Measurements from ENCODE around the gene CDK18. TPM values are rescaled to one million over a fixed set of nuclear protein-coding genes. Genes with fewer than 3 reads are reported as not detected.
"Not testable (repeated sequence)": the region's sequence is repeated elsewhere in the genome, so short reads cannot be mapped to it uniquely, and the experiment has no call there.

CDK18 gene
- total RNA-seq = 0.82 TPM

- FAIRE-seq = no peak
- peak; percentile 81 to 83 for DNase-seq (ENCODE audit: low spot score in 2 of 2)
These were observed at the start of gene CDK18 for GRCh38 chr1:205504311-205505075. Gene CDK18 (plus strand): TSS chr1:205504669. CDS start chr1:205523168, 18,499 bp downstream.

- FAIRE-seq (no peak), DNase-seq (ENCODE audit: low spot score in 2 of 2) (no peak)
These were observed 49.5 kb upstream of the CDK18 start for GRCh38 chr1:205454903-205455335.

DNA sequence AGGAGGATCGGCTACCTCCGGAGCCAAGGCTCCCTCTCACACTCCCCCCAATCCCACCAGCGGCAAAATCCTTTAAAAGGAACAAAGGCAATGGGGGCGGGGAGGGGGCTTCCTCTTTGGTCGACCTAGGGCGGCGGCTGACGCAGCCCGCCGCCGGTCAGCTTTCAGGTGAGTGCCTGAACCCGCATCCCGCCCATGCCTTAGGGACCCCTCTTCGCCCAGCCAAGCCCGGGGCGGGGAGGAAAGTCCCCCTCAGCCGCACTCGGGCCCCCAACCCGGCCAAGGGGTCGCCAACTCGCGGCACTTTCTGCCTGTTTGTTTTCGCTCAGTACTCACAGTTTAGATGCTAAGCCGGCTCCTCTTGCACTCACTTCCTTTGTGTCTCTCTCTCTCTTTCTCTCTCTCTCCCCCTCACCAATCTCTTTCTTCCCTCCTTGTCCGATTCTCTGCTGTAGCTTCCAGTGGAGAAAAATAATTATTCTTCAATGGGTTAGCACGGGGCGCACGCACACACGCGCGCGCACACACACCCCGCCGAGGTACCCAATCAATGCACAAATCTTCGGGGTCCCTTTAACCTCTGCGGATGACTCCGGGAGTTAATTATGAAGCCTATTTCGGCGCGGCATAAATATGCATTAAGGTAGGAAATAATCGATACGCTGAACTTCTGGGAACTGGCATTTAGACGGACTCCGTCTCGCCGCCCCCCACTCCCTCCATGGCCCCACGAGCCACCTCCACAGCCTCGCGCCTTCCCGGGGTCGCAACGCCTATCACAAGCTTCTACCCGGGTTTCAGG lies 48.7 kb upstream of the CDK18 start, which contains the start of gene BLACAT1:
TSS of gene BLACAT1 (minus strand) at position 465 of the 802 bp plus-strand sequence.
- FAIRE-seq = no peak

GRCh38 chr1:205456383-205456867 lies 48.0 kb upstream of the CDK18 start:
- no peak for FAIRE-seq

More for the DNA sequence above, 48.7 kb upstream of the CDK18 start, which contains the start of gene BLACAT1:
- DNase-seq (ENCODE audit: low spot score in 2 of 2) = no peak

DNA sequence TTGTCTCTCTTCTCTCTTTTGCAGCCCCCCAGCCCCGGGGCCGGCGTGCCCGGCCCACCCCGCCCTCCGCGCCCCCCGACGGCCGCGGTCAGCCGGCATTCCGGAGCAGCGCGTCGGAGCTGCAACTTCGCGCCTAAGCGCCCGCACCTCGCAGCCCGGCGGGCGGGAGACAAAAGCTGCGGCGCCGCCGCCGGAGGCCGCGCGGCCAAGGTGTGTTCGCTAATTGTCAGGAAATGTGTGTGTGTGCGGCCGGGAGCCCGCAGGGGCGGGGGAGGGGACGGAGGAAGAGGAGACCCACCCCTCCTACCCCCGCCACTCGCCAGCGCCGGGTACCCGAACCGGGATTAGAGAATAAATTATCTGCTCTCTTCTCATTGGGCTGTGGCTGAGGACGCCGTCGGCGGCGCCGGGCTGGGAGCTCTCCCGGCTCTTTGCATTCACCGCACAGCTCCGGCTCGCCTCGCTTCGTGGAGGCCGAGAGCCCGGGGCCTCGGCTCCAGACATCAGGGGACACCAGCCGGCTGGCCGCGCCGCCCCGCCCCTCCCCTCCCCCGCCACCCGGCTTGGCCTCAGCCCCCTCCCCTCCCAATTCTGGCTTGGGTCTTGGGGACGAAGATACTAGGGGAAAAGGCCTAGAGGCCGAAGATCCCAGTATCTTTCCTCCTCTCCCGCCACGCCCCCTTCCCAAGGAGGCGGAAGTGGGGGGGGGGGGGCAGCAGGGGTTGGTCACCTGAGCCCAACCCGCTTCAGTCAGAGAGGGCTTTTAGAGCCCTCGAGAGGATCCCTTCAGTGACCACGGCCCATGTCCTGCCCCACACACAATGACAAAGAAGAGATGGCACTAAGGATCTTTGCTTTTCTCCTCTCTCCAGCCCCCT lies 47.4 kb upstream of the CDK18 start:
- no peak for FAIRE-seq
- DNase-seq (ENCODE audit: low spot score in 2 of 2) = no peak

More at GRCh38 chr1:205456383-205456867, 48.0 kb upstream of the CDK18 start:
- DNase-seq (ENCODE audit: low spot score in 2 of 2) = no peak

- DNase-seq (ENCODE audit: low spot score in 2 of 2) (no peak), FAIRE-seq (no peak)
These were observed 45.5 kb upstream of the CDK18 start for GRCh38 chr1:205458777-205459566.

- FAIRE-seq (no peak), DNase-seq (ENCODE audit: low spot score in 2 of 2) (no peak)
These were observed 39.1 kb upstream of the CDK18 start for GRCh38 chr1:205465392-205465791.

GRCh38 chr1:205466595-205467220 lies 37.8 kb upstream of the CDK18 start:
- FAIRE-seq (no peak), DNase-seq (ENCODE audit: low spot score in 2 of 2) (no peak)

DNA sequence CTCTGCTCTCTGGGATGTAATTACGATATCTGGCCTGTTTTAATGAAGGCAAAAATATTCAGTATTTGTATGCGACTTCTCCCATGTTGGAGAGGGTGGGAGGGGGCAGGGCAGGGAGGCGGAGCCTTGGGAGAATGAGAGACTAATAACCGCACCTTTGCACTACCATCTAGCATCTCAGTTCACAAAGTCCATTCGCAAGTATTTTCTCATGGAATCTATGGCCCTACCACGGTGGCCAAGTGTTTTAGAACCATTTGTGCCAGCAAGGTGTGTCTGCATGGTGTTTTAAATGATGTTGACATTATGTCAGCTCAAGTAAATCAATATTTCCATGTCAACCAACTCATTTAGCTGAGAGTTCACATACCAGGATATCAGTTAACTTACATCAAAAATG lies 34.3 kb upstream of the CDK18 start:
- DNase-seq (ENCODE audit: low spot score in 2 of 2) (no peak), FAIRE-seq (no peak)

DNA sequence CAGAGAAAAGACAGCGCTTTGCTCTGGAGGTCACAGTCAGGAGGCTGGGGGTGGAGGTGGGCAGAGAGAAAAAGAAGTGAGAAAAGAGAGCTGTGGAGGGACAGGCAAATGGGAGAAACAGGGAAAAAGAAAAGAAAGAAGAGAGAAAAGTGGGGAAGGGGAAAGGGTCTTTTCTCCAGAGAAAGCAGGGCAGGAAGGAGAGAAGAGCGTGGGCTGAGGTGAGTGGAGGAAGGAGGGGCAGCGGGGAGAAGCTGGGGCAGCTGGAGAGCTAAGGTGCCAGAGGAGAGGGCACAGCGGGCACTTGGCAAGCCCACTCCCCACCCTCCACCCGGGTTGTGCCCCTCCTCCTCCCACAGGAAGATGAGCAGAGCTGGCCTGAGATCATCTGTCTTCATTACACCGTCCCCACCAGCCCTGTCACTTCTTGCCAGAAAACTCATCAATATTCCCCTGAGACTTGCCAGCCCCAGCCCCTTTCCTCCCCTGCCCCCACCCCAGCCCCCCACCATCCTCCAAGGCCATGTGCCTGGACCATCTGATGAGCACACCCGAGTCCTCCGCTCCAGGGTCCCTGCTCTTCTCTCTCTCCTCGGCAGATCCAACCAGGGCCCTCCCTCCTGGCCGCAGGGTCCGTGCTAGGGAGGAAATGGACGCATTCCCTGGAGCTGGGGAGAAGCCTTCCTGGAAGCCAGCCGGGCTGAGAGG lies 31.6 kb upstream of the CDK18 start:
- no peak for FAIRE-seq
- no peak for DNase-seq (ENCODE audit: low spot score in 2 of 2)

DNA sequence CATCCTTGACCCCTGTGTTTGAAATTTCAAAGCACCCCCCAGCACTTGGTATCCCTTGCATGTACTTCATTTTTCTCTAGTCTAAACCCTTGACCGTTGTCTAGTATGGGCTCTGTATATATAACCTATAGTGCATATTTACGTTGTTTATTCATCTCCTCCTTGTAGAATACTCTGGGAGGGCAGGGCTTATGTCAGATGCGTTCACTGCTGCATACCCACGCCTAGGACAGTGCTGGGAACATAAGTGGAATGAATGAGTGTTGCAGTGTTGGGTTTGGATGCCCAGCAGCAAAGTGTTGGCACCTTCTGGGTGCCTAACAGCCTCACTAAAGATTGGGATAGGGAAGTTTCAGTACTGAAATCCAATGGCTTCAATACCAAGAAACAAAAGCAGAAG lies 31.0 kb upstream of the CDK18 start:
- FAIRE-seq (no peak), DNase-seq (ENCODE audit: low spot score in 2 of 2) (no peak)

GRCh38 chr1:205473966-205474365 lies 30.5 kb upstream of the CDK18 start:
- DNase-seq (ENCODE audit: low spot score in 2 of 2) = no peak
- FAIRE-seq = no peak

DNA sequence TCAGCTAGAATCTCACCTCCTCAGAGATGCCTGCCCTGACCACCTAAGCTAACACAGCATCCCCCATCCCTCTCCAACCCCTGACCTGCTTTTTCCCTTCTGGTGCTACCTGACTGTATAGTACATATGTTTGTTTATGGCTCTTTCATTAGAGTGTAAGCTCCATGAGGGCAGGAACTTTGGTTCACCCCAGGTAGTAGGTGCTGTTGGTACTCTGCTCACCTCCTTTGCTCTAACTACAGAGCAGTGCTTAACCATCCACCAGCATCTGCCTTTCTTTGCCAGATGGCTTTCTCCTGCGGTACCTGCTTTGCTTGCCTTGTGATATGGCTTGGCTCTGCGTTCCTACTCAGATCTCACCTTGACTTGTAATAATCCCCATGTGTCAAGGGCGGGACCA lies 29.9 kb upstream of the CDK18 start:
- DNase-seq (ENCODE audit: low spot score in 2 of 2) = no peak
- FAIRE-seq = no peak

DNA sequence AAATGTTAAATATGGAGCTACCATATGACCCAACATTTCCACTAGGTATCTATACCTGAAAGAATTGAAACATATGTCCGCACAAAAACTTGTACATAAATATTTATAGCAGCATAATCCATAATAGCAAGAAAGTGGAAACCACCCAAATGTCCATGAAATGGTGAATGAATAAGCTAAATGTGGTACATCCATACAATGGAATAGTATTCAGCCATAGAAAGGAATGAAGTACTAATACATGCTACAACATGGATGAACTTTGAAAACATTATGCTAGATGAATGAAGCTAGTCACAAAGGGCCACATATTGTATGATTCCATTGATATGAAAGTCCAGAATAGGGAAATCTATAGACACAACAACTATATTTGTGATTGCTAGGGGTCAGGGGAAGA lies 28.6 kb upstream of the CDK18 start:
- FAIRE-seq = no peak

DNA sequence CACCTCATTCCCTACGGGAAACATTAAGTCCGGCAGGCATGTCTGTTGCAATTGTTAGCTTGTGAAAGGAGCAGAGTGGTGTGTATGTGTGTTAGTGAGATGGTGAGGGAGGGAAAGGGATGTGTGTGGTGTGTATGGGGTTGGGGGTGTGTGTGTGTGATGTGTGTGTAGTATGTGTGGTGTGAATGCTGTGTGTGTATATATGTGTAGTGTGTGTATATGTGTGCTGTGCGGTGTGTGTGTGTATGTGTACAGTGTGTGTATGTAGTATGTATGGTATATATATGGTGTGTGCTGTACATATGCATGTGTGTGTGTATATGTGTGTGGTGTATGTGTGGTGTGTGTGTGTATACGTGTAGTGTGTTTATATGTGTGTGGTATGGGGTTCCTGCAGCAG lies 27.8 kb upstream of the CDK18 start:
- DNase-seq (ENCODE audit: low spot score in 2 of 2) = no peak
- no peak for FAIRE-seq

More for the DNA sequence above, 28.6 kb upstream of the CDK18 start:
- DNase-seq (ENCODE audit: low spot score in 2 of 2) = no peak

GRCh38 chr1:205477121-205477758 lies 27.2 kb upstream of the CDK18 start:
- DNase-seq (ENCODE audit: low spot score in 2 of 2) = no peak
- FAIRE-seq = no peak

- FAIRE-seq (no peak), DNase-seq (ENCODE audit: low spot score in 2 of 2) (no peak)
These were observed 26.7 kb upstream of the CDK18 start for GRCh38 chr1:205477759-205478247.

DNA sequence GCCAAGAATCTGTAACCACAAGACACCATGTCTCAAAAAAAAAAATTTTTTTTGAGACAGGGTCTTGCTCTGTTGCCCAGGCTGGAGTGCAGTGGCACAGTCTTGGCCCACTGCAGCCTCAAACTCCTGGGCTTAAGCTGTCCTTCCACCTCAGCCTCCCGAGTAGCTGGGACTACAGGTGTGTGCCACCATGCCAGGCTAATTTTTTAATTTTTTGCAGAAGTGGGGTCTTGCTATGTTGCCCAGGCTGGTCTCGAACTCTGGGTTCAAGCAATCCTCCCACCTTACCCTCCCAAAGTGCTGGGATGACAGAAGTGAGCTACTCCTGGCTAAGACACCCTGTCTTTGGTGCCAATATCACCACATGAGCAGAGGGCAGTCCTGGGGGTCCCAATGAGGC lies 25.5 kb upstream of the CDK18 start:
- not testable (repeated sequence) for FAIRE-seq; DNase-seq (ENCODE audit: low spot score in 2 of 2)

Measured in frontal cortex (tissue), 4 donors.